IMR-90 (cell line): ENCODE results near the gene NF2. TPM values are rescaled to one million over a fixed set of nuclear protein-coding genes. Genes with fewer than 3 reads are reported as not detected.

Experiments
- ATAC-seq: fragments of 200-7000 bp; cut with Tn5 transposase; 2 replicates; pipeline ENCODE4 v1.9.1; 2020; ENCODE audit warnings: low read depth, mild to moderate bottlenecking, moderate library complexity
- BruUV-seq: library from RNA; stranded (reverse); fragments of 400-500 nt; replicated peaks from 2 replicates; lab custom pipeline; 2021; lab: Mats Ljungman, UMichigan
- CTCF ChIA-PET: fragments of 300-600 bp; formaldehyde crosslinking; extraction: SDS; loops from one replicate; lab custom pipeline; 2021; ENCODE audit warnings: antibody characterized with exemption; lab: Yijun Ruan, JAX
- POLR2A ChIA-PET: fragments of 300-600 bp; sonication (Branson Sonifier 250); formaldehyde crosslinking; loops from one replicate; lab custom pipeline; 2022; ENCODE audit warnings: antibody characterized with exemption; ENCODE audit not compliant: unreplicated experiment; lab: Charles Lee
- DNase-seq: peaks from one replicate; pipeline ENCODE4 v3.0.0; 2013
- H2AFZ ChIP-seq: replicated peaks from 2 replicates; pipeline ENCODE3; 2013; ENCODE audit warnings: low read length, mild to moderate bottlenecking; ENCODE audit not compliant: poor library complexity
- H2AK5ac ChIP-seq: 2 replicates; pipeline ENCODE4 v1.6.1; 2013; ENCODE audit warnings: low read depth, low read length, inconsistent platforms
- H2AK9ac ChIP-seq: replicated peaks from 2 replicates; pipeline ENCODE3; 2013; ENCODE audit warnings: mild to moderate bottlenecking, low read depth, low read length, moderate library complexity; ENCODE audit not compliant: poor library complexity
- H2BK120ac ChIP-seq: 2 replicates; pipeline ENCODE4 v1.6.1; 2013; ENCODE audit warnings: low read depth, low read length, inconsistent platforms
- H2BK15ac ChIP-seq: 3 replicates; pipeline ENCODE4 v1.6.1; 2013; ENCODE audit warnings: low read depth, low read length, inconsistent platforms
- H2BK20ac ChIP-seq: 2 replicates; pipeline ENCODE4 v1.6.1; 2013; ENCODE audit warnings: low read depth, mild to moderate bottlenecking, inconsistent platforms, low read length, moderate library complexity
- H2BK5ac ChIP-seq: 2 replicates; pipeline ENCODE4 v1.6.1; 2013; ENCODE audit warnings: mild to moderate bottlenecking, low read depth, low read length, inconsistent platforms; ENCODE audit not compliant: poor library complexity, severe bottlenecking
- H3K14ac ChIP-seq: replicated peaks from 2 replicates; pipeline ENCODE4 v1.6.1; 2013; ENCODE audit warnings: low read depth, low read length, inconsistent platforms
- H3K18ac ChIP-seq: 2 replicates; pipeline ENCODE4 v1.6.1; 2013; ENCODE audit warnings: low read depth, low read length, control low read depth
- H3K23ac ChIP-seq: 2 replicates; pipeline ENCODE4 v1.6.1; 2013; ENCODE audit warnings: low read depth, low read length, inconsistent platforms
- H3K27ac ChIP-seq: 2 replicates; pipeline ENCODE4 v1.5.1; 2013; ENCODE audit warnings: mild to moderate bottlenecking, control low read depth, low read length; ENCODE audit not compliant: insufficient read depth
- H3K27me3 ChIP-seq: 2 replicates; pipeline ENCODE4 v1.6.1; 2013; ENCODE audit warnings: low read length; ENCODE audit not compliant: control insufficient read depth, insufficient read depth
- H3K36me3 ChIP-seq: 2 replicates; pipeline ENCODE4 v1.6.1; 2013; ENCODE audit warnings: low read length, mixed read lengths; ENCODE audit not compliant: control insufficient read depth, insufficient read depth
- H3K4ac ChIP-seq: 2 replicates; pipeline ENCODE4 v1.6.1; 2013; ENCODE audit warnings: low read depth, low read length, inconsistent platforms
- H3K4me1 ChIP-seq: 2 replicates; pipeline ENCODE4 v1.6.1; 2013; ENCODE audit warnings: low read length, mixed read lengths; ENCODE audit not compliant: control insufficient read depth, insufficient read depth
- H3K4me2 ChIP-seq: 2 replicates; pipeline ENCODE4 v1.6.1; 2013; ENCODE audit warnings: low read depth, mild to moderate bottlenecking, control low read depth, low read length, moderate library complexity
- H3K4me3 ChIP-seq: 2 replicates; pipeline ENCODE4 v1.5.1; 2013; ENCODE audit warnings: low read depth, mild to moderate bottlenecking, control low read depth, low read length, moderate library complexity; ENCODE audit not compliant: insufficient read depth
- H3K56ac ChIP-seq: 2 replicates; pipeline ENCODE4 v1.6.1; 2013; ENCODE audit warnings: low read length, inconsistent platforms; ENCODE audit not compliant: insufficient read depth; ENCODE audit errors: extremely low read depth
- H3K79me1 ChIP-seq, 2 experiments: 2 replicates each; pipeline ENCODE4 v1.6.1; 2013; ENCODE audit warnings: low read length in 2 of 2, inconsistent platforms in 1 of 2, low read depth in 1 of 2
- H3K9ac ChIP-seq: 2 replicates; pipeline ENCODE4 v1.6.1; 2013; ENCODE audit warnings: low read depth, low read length, control low read depth
- H3K9me1 ChIP-seq: 2 replicates; pipeline ENCODE4 v1.6.1; 2013; ENCODE audit warnings: low read length, inconsistent platforms; ENCODE audit not compliant: insufficient read depth
- H3K9me3 ChIP-seq: 2 replicates; pipeline ENCODE4 v1.6.1; 2013; ENCODE audit warnings: low read length; ENCODE audit not compliant: control insufficient read depth, insufficient read depth
- H4K20me1 ChIP-seq: 2 replicates; pipeline ENCODE4 v1.6.1; 2013; ENCODE audit warnings: low read length, inconsistent platforms; ENCODE audit not compliant: insufficient read depth
- H4K5ac ChIP-seq: 2 replicates; pipeline ENCODE4 v1.6.1; 2013; ENCODE audit warnings: mild to moderate bottlenecking, low read depth, low read length, control low read depth
- H4K8ac ChIP-seq, 2 experiments: 2 replicates each; pipeline ENCODE4 v1.6.1; 2013; ENCODE audit warnings: low read depth in 2 of 2, low read length in 2 of 2, control low read depth in 1 of 2, inconsistent platforms in 1 of 2
- H4K91ac ChIP-seq: 2 replicates; pipeline ENCODE4 v1.6.1; 2013; ENCODE audit warnings: low read depth, low read length, inconsistent platforms; ENCODE audit not compliant: insufficient read depth
- BHLHE40 ChIP-seq: fragments of 150-350 bp; IDR thresholded peaks from 2 replicates; pipeline ENCODE4 v1.6.1; 2016; ENCODE audit warnings: mild to moderate bottlenecking, low read depth, low read length
- CEBPB ChIP-seq: IDR thresholded peaks from 2 replicates; pipeline ENCODE4 v1.6.1; 2012; ENCODE audit warnings: low read depth, low read length, improper control_type of control experiment
- CHD1 ChIP-seq: IDR thresholded peaks from 2 replicates; pipeline ENCODE4 v1.6.1; 2012; ENCODE audit warnings: low read depth, low read length, improper control_type of control experiment
- ELK1 ChIP-seq: fragments of 150-350 bp; IDR thresholded peaks from 2 replicates; pipeline ENCODE4 v1.6.1; 2016; ENCODE audit warnings: low read depth, mild to moderate bottlenecking, low read length, moderate library complexity, borderline replicate concordance
- MAFK ChIP-seq: IDR thresholded peaks from 2 replicates; pipeline ENCODE4 v1.6.1; 2012; ENCODE audit warnings: low read depth, low read length, improper control_type of control experiment
- NFE2L2 ChIP-seq: fragments of 150-350 bp; IDR thresholded peaks from 2 replicates; pipeline ENCODE4 v1.6.1; 2016; ENCODE audit warnings: low read depth, mild to moderate bottlenecking, low read length
- RCOR1 ChIP-seq: IDR thresholded peaks from 2 replicates; pipeline ENCODE4 v1.6.1; 2012; ENCODE audit warnings: mild to moderate bottlenecking, low read length, improper control_type of control experiment; ENCODE audit not compliant: insufficient replicate concordance
- RFX5 ChIP-seq: IDR thresholded peaks from 2 replicates; pipeline ENCODE4 v1.8.0; 2012; ENCODE audit warnings: low read depth, mild to moderate bottlenecking, low read length, moderate library complexity
- SMC3 ChIP-seq: fragments of 150-350 bp; IDR thresholded peaks from 2 replicates; pipeline ENCODE4 v1.6.1; 2016; ENCODE audit warnings: low read depth, mild to moderate bottlenecking, antibody characterized with exemption, low read length, moderate library complexity
- USF2 ChIP-seq: fragments of 150-350 bp; IDR thresholded peaks from 2 replicates; pipeline ENCODE4 v1.6.1; 2017; ENCODE audit warnings: mild to moderate bottlenecking, antibody characterized with exemption, low read length, low read depth
- WGBS, 2 experiments: methylation state at CpG; one replicate each; pipeline versions ENCODE4 v1.1.5 to v1.1.7; 2013; ENCODE audit warnings: missing lambda C conversion rate in 2 of 2; ENCODE audit not compliant: insufficient read length in 1 of 2; ENCODE audit errors: extremely low coverage in 2 of 2; 5-methylcytosine and 5-hydroxymethylcytosine counted together
- dilution Hi-C: fragments of 300-500 bp; cut with HindIII; formaldehyde crosslinking; loops from one replicate; pipeline ENCODE4 v1.14.3; 2018; ENCODE audit warnings: low sequenced_read_pairs; ENCODE audit not compliant: unreplicated experiment
- in situ Hi-C: fragments of 300-500 bp; cut with MboI; formaldehyde crosslinking; loops from 3 replicates; pipeline ENCODE4 v1.14.3; 2019; ENCODE audit warnings: low sequenced_read_pairs, inconsistent platforms, mixed read lengths
- intact Hi-C: fragments of 100-400 bp; cut with micrococcal nuclease; formaldehyde crosslinking; loops from 2 replicates; pipeline ENCODE4 v1.10.0; 2022
- polyA plus RNA-seq, 3 experiments: library from polyadenylated mRNA; depleted of rRNA; stranded (reverse); fragments of >200 nt; gene quantifications; 2 replicates each; pipeline ENCODE4 v1.2.3, GENCODE V29; 2012; ENCODE audit warnings: low replicate concordance in 1 of 3
- total RNA-seq: library from RNA; depleted of rRNA; stranded (reverse); fragments of >200 nt; gene quantifications from 2 replicates; pipeline ENCODE4 v1.2.3, GENCODE V29; 2012

The NF2 gene
- total and polyA plus RNA-seq, 2 of the 4 experiments (the other 2 are of a cell fraction), result 59.0 to 151 TPM

GRCh38 chr22:29740216-29740615 is 136.8 kb downstream of the NF2 start:
- Histone ChIP-seq H3K14ac (no peak overlapping the region), H4K20me1 (no peaks in the 10 kb centered on the region), H2AK9ac (no peak overlapping the region), H4K91ac (no peak overlapping the region), H2BK15ac (no peak overlapping the region), H3K4me1 (peaks cover 4% of the 10 kb centered on the region; the same call in 1 of the 2 replicates), H3K9me3 (no peaks in the 10 kb centered on the region), H2BK5ac (no peak overlapping the region), H3K4ac (no peak overlapping the region), H3K4me2 (no peak overlapping the region), H3K36me3 (peaks cover 17% of the 10 kb centered on the region), H2AFZ (no peak overlapping the region), H3K18ac (no peak overlapping the region), H3K9ac (no peak overlapping the region), H3K79me1 (no peaks in the 10 kb centered on the region), H3K9me1 (0 out of 2 replicates have a peak, but pooled peaks cover 5% of the 10 kb centered on the region), H4K8ac (no peak overlapping the region), H3K4me3 (no peak overlapping the region), H2BK120ac (no peak overlapping the region), H3K27ac (no peak overlapping the region), H3K56ac (no peak overlapping the region), H2BK20ac (no peak overlapping the region), H3K23ac (no peak overlapping the region), H4K5ac (no peak overlapping the region), H2AK5ac (no peak overlapping the region), H3K27me3 (no peaks in the 10 kb centered on the region)
- ChIA-PET CTCF (no interaction called here), POLR2A (interaction anchor here (0.6 kb wide), 1 partner anchor 87 kb away, joined by 10 read pairs; no protein-coding TSS in a partner anchor)
- dilution Hi-C loops (no loop called here), in situ Hi-C loops (no loop called here), intact Hi-C loops (no loop called here)
- TF ChIP-seq ELK1, result no peak
- no peak for TF ChIP-seq MAFK
- TF ChIP-seq USF2, result no peak
- no peak for TF ChIP-seq BHLHE40
- no peak for TF ChIP-seq SMC3
- TF ChIP-seq CEBPB, result no peak
- TF ChIP-seq RFX5, result no peak
- no peak for TF ChIP-seq CHD1
- no peak for TF ChIP-seq NFE2L2
- TF ChIP-seq RCOR1, result no peak
- DNase-seq (no peak), ATAC-seq (no peak)
- 100% methylated on average over 1 of the region's 5 CpGs; no CpG with 5 or more reads in 1 of the 2 experiments for WGBS, 2 experiments
- BruUV-seq, result no TSS peak
